Caki2 (cell line): ENCODE measurements around the gene DDX19B. TPM values are rescaled to one million over a fixed set of nuclear protein-coding genes. Genes with fewer than 3 reads are reported as not detected.

Source experiments
- DNase-seq: peaks from one replicate; pipeline ENCODE4 v3.0.0-alpha.2; 2015; ENCODE audit warnings: low read depth
- in situ Hi-C: cut with HindIII; loops from 2 replicates; pipeline ENCODE4 v1.10.0; 2016; ENCODE audit warnings: low sequenced_read_pairs, low pct_unique_long_range_greater_than_20kb, mixed read lengths
- total RNA-seq: library from RNA; depleted of rRNA; stranded (reverse); fragments of >200 nt; shearing (Covaris generic); gene quantifications from 2 replicates; pipeline ENCODE4 v1.2.3, GENCODE V29; 2014; ENCODE audit warnings: low replicate concordance; rRNA removed

Gene DDX19B
- total RNA-seq, 1 experiment from 2014 or later = 68.1 TPM

GRCh38 chr16:70380248-70380918 lies 81.4 kb downstream of the DDX19B start:
- peak; percentile 66 for DNase-seq
- in situ Hi-C loops = no loop called here

DNA sequence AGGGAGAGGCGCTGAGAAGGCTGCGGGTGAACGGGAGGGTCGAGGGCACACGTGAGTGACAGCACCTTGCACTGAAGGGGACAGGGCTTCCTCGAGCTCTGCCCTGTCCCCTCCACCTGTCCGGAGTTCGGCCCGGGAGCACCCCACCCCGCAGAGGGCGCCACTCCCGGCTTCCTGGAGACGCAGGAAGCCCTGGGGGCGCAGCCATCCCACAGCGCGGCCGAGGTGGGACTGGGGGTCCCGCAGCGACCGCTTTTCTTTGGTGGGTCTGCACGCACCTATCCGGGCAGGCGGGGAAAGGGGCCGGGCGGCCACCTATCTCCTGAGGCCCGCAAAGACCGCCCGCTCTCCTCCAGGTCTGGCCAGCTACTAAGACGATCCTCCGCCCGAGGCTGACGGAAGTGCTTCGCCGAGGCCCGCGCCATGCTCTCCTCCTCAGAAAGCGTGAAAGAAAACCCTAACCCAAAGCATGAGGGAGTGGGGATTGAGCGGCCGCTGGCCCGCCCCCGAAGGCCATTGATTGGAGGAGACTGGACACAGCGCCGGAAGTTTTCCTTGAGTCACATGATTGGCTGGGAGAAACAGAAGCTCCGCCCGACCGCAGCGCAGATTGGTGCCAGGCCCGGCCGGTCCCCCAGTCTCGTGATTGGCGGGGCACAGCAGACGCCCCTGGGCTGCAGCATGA lies 82.1 kb downstream of the DDX19B start:
- peak; percentile 98 for DNase-seq
- in situ Hi-C loops = no loop called here

DNA sequence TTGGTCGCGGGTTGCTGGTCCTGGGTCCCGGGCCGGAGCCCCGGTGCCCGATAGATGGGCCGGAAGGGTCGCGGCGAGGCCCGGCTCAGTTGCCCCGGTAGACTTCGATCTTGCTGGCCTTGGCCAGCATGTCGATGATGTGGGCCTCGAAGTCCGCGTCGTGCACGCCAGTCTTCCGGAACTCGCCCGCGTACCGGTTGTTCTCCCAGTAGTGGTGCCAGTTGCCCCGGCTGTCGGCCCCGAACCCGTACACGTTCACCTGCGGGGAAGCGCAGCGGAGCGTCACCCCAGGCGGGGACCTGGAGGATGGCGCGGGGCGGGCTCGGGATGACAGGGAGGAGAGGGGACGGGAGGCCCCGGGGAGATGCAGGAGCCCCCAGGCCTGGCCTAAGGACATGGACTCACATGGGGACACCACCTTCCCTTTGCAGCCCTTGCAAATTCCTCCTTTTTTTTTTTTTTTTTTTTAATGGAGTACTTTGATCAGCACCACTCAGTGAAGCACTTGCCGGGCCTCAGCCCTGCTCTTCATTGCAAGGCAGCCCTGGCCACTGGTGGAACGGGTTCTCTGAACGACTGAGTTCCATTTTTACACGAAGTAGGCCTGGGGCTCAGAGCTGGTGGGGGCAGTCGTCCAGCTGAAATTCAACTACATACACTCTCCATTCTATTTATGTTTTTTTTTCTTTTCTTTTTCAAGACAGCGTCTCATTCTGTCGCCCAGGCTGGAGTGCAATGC lies 82.8 kb downstream of the DDX19B start:
- DNase-seq = no peak
- in situ Hi-C loops = no loop called here

DNA sequence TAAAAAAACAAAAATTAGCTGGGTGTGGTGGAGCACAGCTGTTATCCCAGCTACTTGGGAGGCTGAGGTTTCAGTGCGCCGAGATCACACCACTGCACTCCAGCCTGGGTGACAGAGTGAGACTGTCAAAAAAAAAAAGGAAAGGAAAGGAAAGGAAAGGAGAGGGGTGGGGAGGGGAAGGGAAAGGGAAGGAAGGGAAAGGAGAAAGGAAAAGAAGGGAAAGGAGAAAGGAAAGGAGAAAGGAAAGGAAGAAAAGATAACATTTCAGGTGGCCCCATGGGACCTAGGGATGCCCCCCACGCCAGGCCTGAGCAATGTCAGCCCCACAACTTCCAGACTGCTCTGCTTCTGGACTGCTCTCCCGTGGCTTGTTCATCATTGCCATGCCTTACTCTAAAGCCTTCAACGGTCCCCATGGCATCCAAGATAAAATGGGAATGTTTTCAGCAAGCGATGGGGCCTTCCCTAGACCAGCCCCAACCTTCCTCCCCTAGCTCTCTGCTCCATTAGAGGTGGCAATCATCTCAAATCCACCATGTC lies 84.5 kb downstream of the DDX19B start:
- DNase-seq = no peak
- in situ Hi-C loops = no loop called here

Other genes with a start within 250 kb of the DDX19B start
- gene PDPR, start 184.9 kb upstream of the DDX19B start, total RNA-seq = 3.7 and 5.1 TPM in 2 replicates
- gene CLEC18C, start 125.4 kb upstream of the DDX19B start, total RNA-seq = not detected in 2 replicates
- gene EXOSC6, start 47.2 kb upstream of the DDX19B start, total RNA-seq = 21.8 and 25.4 TPM in 2 replicates
- 163 and 170 TPM in 2 replicates for gene AARS1, start 9.7 kb upstream of the DDX19B start, total RNA-seq
- 22.2 and 29.9 TPM in 2 replicates for gene DDX19A, start 47.7 kb downstream of the DDX19B start, total RNA-seq
- gene ST3GAL2, start 139.9 kb downstream of the DDX19B start, total RNA-seq = 34.1 and 38.0 TPM in 2 replicates
- 22.2 and 32.7 TPM in 2 replicates for gene FCSK, start 155.4 kb downstream of the DDX19B start, total RNA-seq
- gene COG4, start 224.4 kb downstream of the DDX19B start, total RNA-seq = 98.8 and 107 TPM in 2 replicates
- gene SF3B3, start 224.6 kb downstream of the DDX19B start, total RNA-seq = 33.8 and 40.4 TPM in 2 replicates